ENCODE data around the gene KCNAB2.

KCNAB2 gene

GRCh38 chr1:6118415-6118814 lies 72.7 kb downstream of the KCNAB2 start:
- Histone ChIP-seq H4K20me1 (ENCODE audit: insufficient read depth, low read length) (no peaks in the 10 kb centered on the region), H3K9me3 (replicated peaks; ENCODE audit: insufficient read depth, low read length) (no peaks in the 10 kb centered on the region), H3K9me2 (replicated peaks; ENCODE audit: insufficient read depth, low read length) (no peaks in the 10 kb centered on the region), H3K4me2 (ENCODE audit: low read depth, low read length) (no peak overlapping the region), H3K4me3 (ENCODE audit: low read length) (no peak overlapping the region), H3K4me1 (ENCODE audit: low read length) (no peaks in the 10 kb centered on the region), H3K27me3 (replicated peaks; ENCODE audit: insufficient read depth, low read length) (peaks cover 84% of the 10 kb centered on the region), H3K27ac (ENCODE audit: low read length) (no peak overlapping the region), H2AFZ (ENCODE audit: low read length) (no peak overlapping the region), H3K9ac (ENCODE audit: low read length) (no peak overlapping the region), H3K36me3 (replicated peaks; ENCODE audit: insufficient read depth, low read length) (no peaks in the 10 kb centered on the region), H3K79me2 (ENCODE audit: low read length) (no peaks in the 10 kb centered on the region), H3F3A (ENCODE audit: insufficient read depth, low read length) (no peaks in the 10 kb centered on the region)
- TF ChIP-seq CTCF (IDR thresholded peaks at IDR 0.05; ENCODE audit: low read length) = no peak
- no peak for TF ChIP-seq EZH2phosphoT487 (IDR thresholded peaks at IDR 0.05; ENCODE audit: low read length)
- no peak for TF ChIP-seq EZH2 (optimal IDR thresholded peaks at IDR 0.05; ENCODE audit: low read depth, low read length)
- DNase-seq = no peak

- TF ChIP-seq CTCF (IDR thresholded peaks at IDR 0.05; ENCODE audit: low read length) (no peak), EZH2 (optimal IDR thresholded peaks at IDR 0.05; ENCODE audit: low read depth, low read length) (no peak), EZH2phosphoT487 (IDR thresholded peaks at IDR 0.05; ENCODE audit: low read length) (no peak)
- H3K27me3 ChIP-seq (replicated peaks; ENCODE audit: insufficient read depth, low read length) = peaks cover 81% of the 10 kb centered on the region
These were observed 75.3 kb downstream of the KCNAB2 start for GRCh38 chr1:6121021-6121421.

GRCh38 chr1:6121651-6122370 lies 76.1 kb downstream of the KCNAB2 start:
- TF ChIP-seq CTCF (IDR thresholded peaks at IDR 0.05; ENCODE audit: low read length) (no peak), EZH2phosphoT487 (IDR thresholded peaks at IDR 0.05; ENCODE audit: low read length) (no peak), EZH2 (optimal IDR thresholded peaks at IDR 0.05; ENCODE audit: low read depth, low read length) (no peak)
- Histone ChIP-seq H3K4me1 (ENCODE audit: low read length) (no peaks in the 10 kb centered on the region), H2AFZ (ENCODE audit: low read length) (no peak overlapping the region)

More at GRCh38 chr1:6121021-6121421, 75.3 kb downstream of the KCNAB2 start:
- H4K20me1 ChIP-seq (ENCODE audit: insufficient read depth, low read length) = no peaks in the 10 kb centered on the region
- H3K79me2 ChIP-seq (ENCODE audit: low read length) = no peaks in the 10 kb centered on the region
- no peak overlapping the region for H3K4me2 ChIP-seq (ENCODE audit: low read depth, low read length)
- H2AFZ ChIP-seq (ENCODE audit: low read length) = no peak overlapping the region
- no peak overlapping the region for H3K4me3 ChIP-seq (ENCODE audit: low read length)
- no peak overlapping the region for H3K9ac ChIP-seq (ENCODE audit: low read length)
- H3K9me2 ChIP-seq (replicated peaks; ENCODE audit: insufficient read depth, low read length) = no peaks in the 10 kb centered on the region
- H3F3A ChIP-seq (ENCODE audit: insufficient read depth, low read length) = no peaks in the 10 kb centered on the region
- no peaks in the 10 kb centered on the region for H3K4me1 ChIP-seq (ENCODE audit: low read length)
- no peaks in the 10 kb centered on the region for H3K36me3 ChIP-seq (replicated peaks; ENCODE audit: insufficient read depth, low read length)
- no peak overlapping the region for H3K27ac ChIP-seq (ENCODE audit: low read length)
- DNase-seq = no peak
- H3K9me3 ChIP-seq (replicated peaks; ENCODE audit: insufficient read depth, low read length) = no peaks in the 10 kb centered on the region

More at GRCh38 chr1:6121651-6122370, 76.1 kb downstream of the KCNAB2 start:
- Histone ChIP-seq H3K27me3 (replicated peaks; ENCODE audit: insufficient read depth, low read length) (peaks cover 81% of the 10 kb centered on the region), H3K9me2 (replicated peaks; ENCODE audit: insufficient read depth, low read length) (no peaks in the 10 kb centered on the region), H3K27ac (ENCODE audit: low read length) (no peak overlapping the region), H3K4me3 (ENCODE audit: low read length) (no peak overlapping the region), H3K9ac (ENCODE audit: low read length) (no peak overlapping the region), H4K20me1 (ENCODE audit: insufficient read depth, low read length) (no peaks in the 10 kb centered on the region), H3K36me3 (replicated peaks; ENCODE audit: insufficient read depth, low read length) (no peaks in the 10 kb centered on the region), H3K4me2 (ENCODE audit: low read depth, low read length) (no peak overlapping the region), H3K9me3 (replicated peaks; ENCODE audit: insufficient read depth, low read length) (no peaks in the 10 kb centered on the region), H3F3A (ENCODE audit: insufficient read depth, low read length) (no peaks in the 10 kb centered on the region), H3K79me2 (ENCODE audit: low read length) (no peaks in the 10 kb centered on the region)
- DNase-seq = no peak

Measured in MM.1S (cell line).